Activated gamma-delta T cell treated with Interleukin-2 at 50 U/mL for 16 hours (primary cell): Measurements from ENCODE around the gene POLN.

Experiments used
- DNase-seq: peaks from one replicate; pipeline ENCODE4 v3.0.0-alpha.2; 2020

POLN gene

GRCh38 chr4:2079006-2079405 is 162.9 kb downstream of the POLN start:
- DNase-seq: no peak

- DNase-seq: no peak
These were observed 163.3 kb downstream of the POLN start for GRCh38 chr4:2078584-2078983.

- DNase-seq: no peak
These were observed 164.1 kb downstream of the POLN start for GRCh38 chr4:2077537-2078460.

GRCh38 chr4:2076908-2077536 is 164.9 kb downstream of the POLN start:
- DNase-seq: no peak

GRCh38 chr4:2075987-2076907 is 165.7 kb downstream of the POLN start:
- no peak for DNase-seq

- DNase-seq: no peak
These were observed 166.5 kb downstream of the POLN start for GRCh38 chr4:2075171-2075986.

GRCh38 chr4:2074588-2074987 is 167.3 kb downstream of the POLN start:
- DNase-seq: no peak

- no peak for DNase-seq
These were observed 168.0 kb downstream of the POLN start for GRCh38 chr4:2073808-2074481.

GRCh38 chr4:2072971-2073807 is 168.7 kb downstream of the POLN start:
- DNase-seq: no peak

GRCh38 chr4:2071912-2072867 is 169.7 kb downstream of the POLN start:
- DNase-seq: no peak

GRCh38 chr4:2071252-2071911 is 170.5 kb downstream of the POLN start:
- no peak for DNase-seq

- DNase-seq: no peak
These were observed 171.3 kb downstream of the POLN start for GRCh38 chr4:2070421-2071251.

GRCh38 chr4:2069986-2070385 is 171.9 kb downstream of the POLN start:
- no peak for DNase-seq

- DNase-seq: no peak
These were observed 172.6 kb downstream of the POLN start for GRCh38 chr4:2069161-2069971.

- no peak for DNase-seq
These were observed 173.4 kb downstream of the POLN start for GRCh38 chr4:2068566-2068965.

- DNase-seq: no peak
These were observed 173.8 kb downstream of the POLN start for GRCh38 chr4:2068198-2068470.

GRCh38 chr4:2067446-2068197 is 174.3 kb downstream of the POLN start:
- DNase-seq: no peak
